HG02571 (cell line): ENCODE measurements around the gene TTC39C.
"Not testable (repeated sequence)": the region's sequence is repeated elsewhere in the genome, so short reads cannot be mapped to it uniquely, and the experiment has no call there.

ENCODE experiments used
- ATAC-seq: cut with Tn5 transposase; IDR thresholded peaks from one replicate; pipeline ENCODE4 v1.9.1; 2021; ENCODE audit warnings: mild to moderate bottlenecking, moderate library complexity; ENCODE audit not compliant: unreplicated experiment

TTC39C gene

GRCh38 chr18:24051031-24051947 is 36.7 kb downstream of the TTC39C start:
- ATAC-seq: no peak

GRCh38 chr18:24052053-24052452 is 37.5 kb downstream of the TTC39C start:
- no peak for ATAC-seq

GRCh38 chr18:24053211-24053610 is 38.7 kb downstream of the TTC39C start:
- ATAC-seq: no peak

GRCh38 chr18:24054130-24054529 is 39.6 kb downstream of the TTC39C start:
- ATAC-seq: no peak

GRCh38 chr18:24055009-24055804 is 40.7 kb downstream of the TTC39C start:
- no peak for ATAC-seq

GRCh38 chr18:24055878-24056277 is 41.3 kb downstream of the TTC39C start:
- no peak for ATAC-seq

GRCh38 chr18:24056506-24056905 is 42.0 kb downstream of the TTC39C start:
- ATAC-seq: no peak

- ATAC-seq: no peak
Measured at GRCh38 chr18:24057804-24058203, 43.2 kb downstream of the TTC39C start.

- not testable (repeated sequence) for ATAC-seq
Measured at GRCh38 chr18:24059385-24059784, 44.8 kb downstream of the TTC39C start.

GRCh38 chr18:24060644-24061043 is 46.1 kb downstream of the TTC39C start:
- ATAC-seq: no peak

- no peak for ATAC-seq
Measured at GRCh38 chr18:24063121-24063731, 48.7 kb downstream of the TTC39C start.

- no peak for ATAC-seq
Measured at GRCh38 chr18:24064391-24065100, 50.0 kb downstream of the TTC39C start.

- no peak for ATAC-seq
Measured at GRCh38 chr18:24065906-24066305, 51.4 kb downstream of the TTC39C start.

GRCh38 chr18:24068945-24069693 is 54.6 kb downstream of the TTC39C start:
- ATAC-seq: no peak

- no peak for ATAC-seq
Measured at GRCh38 chr18:24071029-24071428, 56.5 kb downstream of the TTC39C start.

GRCh38 chr18:24071779-24072178 is 57.2 kb downstream of the TTC39C start:
- no peak for ATAC-seq

GRCh38 chr18:24072743-24073142 is 58.2 kb downstream of the TTC39C start:
- ATAC-seq: no peak

- no peak for ATAC-seq
Measured at GRCh38 chr18:24073791-24074190, 59.2 kb downstream of the TTC39C start.

- not testable (repeated sequence) for ATAC-seq
Measured at GRCh38 chr18:24074757-24075156, 60.2 kb downstream of the TTC39C start.
